Tibial artery (tissue), 4 donors: ENCODE results near the gene PTK7.
A peak's percentile ranks its signal among the peaks of the same experiment; 100 is the strongest.
"Not testable (repeated sequence)": the region's sequence is repeated elsewhere in the genome, so short reads cannot be mapped to it uniquely, and the experiment has no call there.

ENCODE experiments used
- DNase-seq, 2 donors: peaks; one replicate each; pipeline ENCODE4 v3.0.0-alpha.2; 2019
- H3K27ac ChIP-seq, 2 donors: fragments of 200-600 bp; sonication (generic) in 1 of 2; 1 replicate in 1 of 2; 2 replicates in 1 of 2; pipeline ENCODE4 v1.5.1; 2018 to 2019; ENCODE audit warnings: mild to moderate bottlenecking in 1 of 2
- H3K27me3 ChIP-seq, 2 donors: fragments of 200-600 bp; sonication (generic) in 1 of 2; one replicate each; pipeline versions ENCODE4 v1.5.1 to v1.6.0; 2016 to 2019
- H3K36me3 ChIP-seq, 3 donors: fragments of 200-600 bp; sonication (generic) in 2 of 3; one replicate each; pipeline ENCODE4 v1.5.1; 2016 to 2019; ENCODE audit warnings: mild to moderate bottlenecking in 2 of 3
- H3K4me1 ChIP-seq, 4 donors: fragments of 200-600 bp; sonication (generic) in 2 of 4; 1 replicate in 3 of 4; 2 replicates in 1 of 4; pipeline ENCODE4 v1.5.1; 2016 to 2019
- H3K4me3 ChIP-seq, 2 donors: fragments of 200-600 bp; sonication (generic) in 1 of 2; 1 replicate in 1 of 2; 2 replicates in 1 of 2; pipeline ENCODE4 v1.5.1; 2018 to 2019; ENCODE audit warnings: mild to moderate bottlenecking in 2 of 2
- H3K9me3 ChIP-seq, 3 donors: fragments of 200-600 bp; sonication (generic) in 1 of 3; one replicate each; pipeline ENCODE4 v1.5.1; 2016 to 2019
- intact Hi-C: fragments of 100-400 bp; cut with DNase I; formaldehyde crosslinking; loops from one replicate; pipeline ENCODE4 v1.15.0; 2023; ENCODE audit warnings: low total_unique reads
- TF ChIP-seq, protein P1 (sequence below), 2 experiments: fragments of 200-600 bp in 1 of 2; fragments of 450-650 bp in 1 of 2; IDR thresholded peaks; one replicate each; pipeline ENCODE4 v1.5.1; 2017 to 2019; ENCODE audit warnings: antibody characterized with exemption in 2 of 2, mild to moderate bottlenecking in 1 of 2, moderate library complexity in 1 of 2

The PTK7 gene

DNA sequence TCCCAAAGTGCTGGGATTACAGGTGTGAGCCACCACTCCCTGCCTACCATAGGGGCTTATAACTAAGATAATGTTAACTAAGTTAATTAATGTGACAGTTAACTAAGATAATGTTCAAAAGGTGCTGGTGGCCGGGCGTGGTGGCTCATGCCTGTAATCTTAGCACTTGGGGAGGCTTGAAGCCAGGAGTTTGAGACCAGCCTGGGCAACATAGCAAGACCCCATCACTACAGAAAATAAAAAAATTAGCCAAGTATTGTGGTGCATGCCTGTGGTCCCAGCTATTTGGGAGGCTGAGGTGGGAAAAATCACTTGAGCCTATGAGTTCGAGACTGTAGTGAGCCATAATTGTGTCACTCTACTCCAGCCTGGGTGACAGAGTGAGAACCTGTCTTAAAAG lies 62.2 kb downstream of the PTK7 start:
- no peaks in the 10 kb centered on the region for H3K9me3 ChIP-seq
- H3K27me3 ChIP-seq = no peaks in the 10 kb centered on the region
- H3K27ac ChIP-seq = no peak overlapping the region
- intact Hi-C loops = loop anchor here (10.0 kb wide), 1 partner anchor 63 kb away; the partner anchor contains the start of gene PTK7
- DNase-seq = no peak
- no peak overlapping the region for H3K4me3 ChIP-seq
- TF ChIP-seq, protein P1, sequence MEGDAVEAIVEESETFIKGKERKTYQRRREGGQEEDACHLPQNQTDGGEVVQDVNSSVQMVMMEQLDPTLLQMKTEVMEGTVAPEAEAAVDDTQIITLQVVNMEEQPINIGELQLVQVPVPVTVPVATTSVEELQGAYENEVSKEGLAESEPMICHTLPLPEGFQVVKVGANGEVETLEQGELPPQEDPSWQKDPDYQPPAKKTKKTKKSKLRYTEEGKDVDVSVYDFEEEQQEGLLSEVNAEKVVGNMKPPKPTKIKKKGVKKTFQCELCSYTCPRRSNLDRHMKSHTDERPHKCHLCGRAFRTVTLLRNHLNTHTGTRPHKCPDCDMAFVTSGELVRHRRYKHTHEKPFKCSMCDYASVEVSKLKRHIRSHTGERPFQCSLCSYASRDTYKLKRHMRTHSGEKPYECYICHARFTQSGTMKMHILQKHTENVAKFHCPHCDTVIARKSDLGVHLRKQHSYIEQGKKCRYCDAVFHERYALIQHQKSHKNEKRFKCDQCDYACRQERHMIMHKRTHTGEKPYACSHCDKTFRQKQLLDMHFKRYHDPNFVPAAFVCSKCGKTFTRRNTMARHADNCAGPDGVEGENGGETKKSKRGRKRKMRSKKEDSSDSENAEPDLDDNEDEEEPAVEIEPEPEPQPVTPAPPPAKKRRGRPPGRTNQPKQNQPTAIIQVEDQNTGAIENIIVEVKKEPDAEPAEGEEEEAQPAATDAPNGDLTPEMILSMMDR (IDR thresholded peaks at IDR 0.05) = no peak
- H3K4me1 ChIP-seq = peaks cover 0 to 3% (median 1%) of the 10 kb centered on the region in 4 donors
- peaks cover 0 to 18% (median 0%) of the 10 kb centered on the region in 3 donors for H3K36me3 ChIP-seq

DNA sequence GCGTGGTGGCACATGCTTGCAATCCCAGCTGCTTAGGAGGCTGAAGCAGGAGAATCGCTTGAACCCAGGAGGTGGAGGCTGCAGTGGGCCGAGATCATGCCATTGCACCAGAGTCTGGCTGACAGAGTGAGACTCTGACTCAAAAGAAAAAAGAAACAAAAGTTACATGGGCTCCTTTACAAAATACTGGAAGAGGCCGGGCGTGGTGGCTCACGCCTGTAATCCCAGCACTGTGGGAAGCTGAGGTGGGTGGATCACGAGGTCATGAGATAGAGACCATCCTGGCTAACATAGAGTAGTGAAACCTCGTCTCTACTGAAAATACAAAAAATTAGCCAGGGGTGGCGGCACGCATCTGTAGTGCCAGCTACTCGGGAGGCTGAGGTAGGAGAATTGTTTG lies 63.9 kb downstream of the PTK7 start:
- intact Hi-C loops = loop anchor here (10.0 kb wide), 1 partner anchor 65 kb away; the partner anchor contains the start of gene PTK7
- H3K4me1 ChIP-seq = peaks cover 0 to 11% (median 5%) of the 10 kb centered on the region in 4 donors
- not testable (repeated sequence) for H3K27ac ChIP-seq, H3K9me3 ChIP-seq, DNase-seq, H3K4me3 ChIP-seq, H3K27me3 ChIP-seq
- H3K36me3 ChIP-seq = peaks cover 0 to 18% (median 0%) of the 10 kb centered on the region in 3 donors

DNA sequence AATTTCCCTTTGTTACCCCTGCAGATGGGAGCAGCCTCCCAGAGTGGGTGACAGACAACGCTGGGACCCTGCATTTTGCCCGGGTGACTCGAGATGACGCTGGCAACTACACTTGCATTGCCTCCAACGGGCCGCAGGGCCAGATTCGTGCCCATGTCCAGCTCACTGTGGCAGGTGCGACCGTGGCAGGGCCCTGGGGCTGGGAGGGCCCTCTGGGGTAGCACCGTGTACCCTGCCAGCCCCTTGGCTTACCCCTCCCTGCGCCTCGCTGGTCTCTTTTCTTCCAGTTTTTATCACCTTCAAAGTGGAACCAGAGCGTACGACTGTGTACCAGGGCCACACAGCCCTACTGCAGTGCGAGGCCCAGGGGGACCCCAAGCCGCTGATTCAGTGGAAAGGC lies 65.5 kb downstream of the PTK7 start:
- no peak overlapping the region for H3K4me3 ChIP-seq
- peaks cover 0 to 18% (median 0%) of the 10 kb centered on the region in 3 donors for H3K36me3 ChIP-seq
- no peaks in the 10 kb centered on the region for H3K9me3 ChIP-seq
- intact Hi-C loops = loop anchor here (2.0 kb wide), 1 partner anchor 241 kb away; no protein-coding TSS in a partner anchor
- H3K27ac ChIP-seq = no peak overlapping the region
- no peaks in the 10 kb centered on the region for H3K27me3 ChIP-seq
- TF ChIP-seq, protein P1 (IDR thresholded peaks at IDR 0.05) = no peak
- DNase-seq = no peak
- peaks cover 0 to 11% (median 5%) of the 10 kb centered on the region in 4 donors for H3K4me1 ChIP-seq

DNA sequence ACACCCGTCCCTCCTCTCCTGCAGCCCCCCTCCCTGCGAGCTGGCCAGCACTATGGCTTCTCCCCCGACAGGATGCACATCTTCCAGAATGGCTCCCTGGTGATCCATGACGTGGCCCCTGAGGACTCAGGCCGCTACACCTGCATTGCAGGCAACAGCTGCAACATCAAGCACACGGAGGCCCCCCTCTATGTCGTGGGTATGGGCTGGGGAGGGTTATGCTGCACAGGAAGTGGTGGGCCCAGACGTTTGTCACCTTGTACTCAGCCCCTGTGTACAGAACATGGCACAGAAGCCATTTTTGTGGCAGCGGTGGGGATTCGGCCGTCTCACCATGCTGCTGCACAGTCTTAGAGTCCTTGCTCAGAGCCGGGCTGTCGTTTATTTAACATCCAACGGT lies 66.0 kb downstream of the PTK7 start:
- intact Hi-C loops = loop anchor here (2.0 kb wide), 1 partner anchor 241 kb away; no protein-coding TSS in a partner anchor
- Histone ChIP-seq H3K4me3 (no peak overlapping the region), H3K36me3 (peaks cover 0 to 18% (median 0%) of the 10 kb centered on the region in 3 donors), H3K27me3 (no peaks in the 10 kb centered on the region), H3K9me3 (no peaks in the 10 kb centered on the region), H3K4me1 (peaks cover 0 to 11% (median 5%) of the 10 kb centered on the region in 4 donors), H3K27ac (no peak overlapping the region)
- TF ChIP-seq, protein P1 (IDR thresholded peaks at IDR 0.05) = no peak
- no peak for DNase-seq

DNA sequence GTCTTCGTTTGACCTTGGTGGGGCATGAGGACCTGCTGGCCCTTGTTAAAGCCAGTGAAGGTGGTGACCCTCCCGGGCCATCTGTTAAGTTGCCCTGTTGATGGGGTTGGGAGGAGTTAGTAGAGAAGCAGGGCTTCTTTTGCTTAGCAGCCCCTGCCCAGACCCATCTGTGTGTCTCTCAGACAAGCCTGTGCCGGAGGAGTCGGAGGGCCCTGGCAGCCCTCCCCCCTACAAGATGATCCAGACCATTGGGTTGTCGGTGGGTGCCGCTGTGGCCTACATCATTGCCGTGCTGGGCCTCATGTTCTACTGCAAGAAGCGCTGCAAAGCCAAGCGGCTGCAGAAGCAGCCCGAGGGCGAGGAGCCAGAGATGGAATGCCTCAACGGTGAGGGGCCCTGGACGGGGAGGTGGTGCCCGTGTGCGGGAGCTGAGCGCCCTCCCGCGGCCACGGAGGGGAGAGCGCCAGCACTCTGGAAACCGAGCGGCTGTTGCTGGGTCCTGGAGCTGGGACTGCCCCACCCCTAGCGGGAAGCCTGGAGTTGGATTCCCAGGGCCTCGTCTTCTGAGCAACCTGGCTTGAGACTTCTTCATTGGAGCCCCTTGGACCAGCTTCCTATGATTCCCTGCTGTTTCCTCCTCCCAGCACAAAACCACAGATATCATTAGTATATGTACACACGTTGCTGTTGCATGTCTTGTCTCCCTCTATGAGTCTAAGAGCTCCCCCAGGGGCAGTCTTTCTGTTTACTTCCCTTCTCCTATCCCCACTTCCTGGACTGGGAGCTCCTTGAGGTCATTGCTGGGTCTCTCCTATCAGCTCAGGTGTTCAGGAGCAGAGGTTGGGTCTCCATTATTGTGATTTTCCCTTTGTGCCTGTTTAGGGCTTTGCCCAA lies 67.4 kb downstream of the PTK7 start:
- TF ChIP-seq, protein P1 (IDR thresholded peaks at IDR 0.05) = peak; percentile 93 to 96
- Histone ChIP-seq H3K36me3 (peaks cover 0 to 18% (median 0%) of the 10 kb centered on the region in 3 donors), H3K27ac (peak overlapping the region; percentile 39 to 41), H3K4me3 (no peak overlapping the region), H3K4me1 (peaks cover 0 to 11% (median 5%) of the 10 kb centered on the region in 4 donors), H3K27me3 (no peaks in the 10 kb centered on the region), H3K9me3 (no peaks in the 10 kb centered on the region)
- intact Hi-C loops = loop anchor here (2.0 kb wide), 1 partner anchor 243 kb away; no protein-coding TSS in a partner anchor
- DNase-seq = peak; percentile 79 to 91

DNA sequence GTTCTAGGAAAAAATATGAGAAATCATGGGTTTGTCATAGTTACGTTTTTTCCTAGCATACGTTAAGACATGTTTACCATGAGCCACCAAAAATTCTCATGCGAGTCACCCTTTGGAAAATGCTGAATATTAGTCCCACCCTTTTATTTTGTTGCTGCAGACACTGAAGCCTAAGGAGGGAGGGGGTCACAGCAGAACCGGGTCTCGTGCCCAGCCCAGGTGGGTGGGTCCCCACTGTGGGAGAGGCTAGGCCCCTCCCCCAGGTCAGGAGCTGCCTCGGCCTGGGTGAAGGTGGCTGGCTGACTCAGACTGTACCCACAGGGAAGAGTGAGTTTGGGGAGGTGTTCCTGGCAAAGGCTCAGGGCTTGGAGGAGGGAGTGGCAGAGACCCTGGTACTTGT lies 68.8 kb downstream of the PTK7 start:
- no peak for DNase-seq
- Histone ChIP-seq H3K4me3 (no peak overlapping the region), H3K27ac (no peak overlapping the region), H3K27me3 (no peaks in the 10 kb centered on the region), H3K4me1 (peaks cover 0 to 11% (median 5%) of the 10 kb centered on the region in 4 donors), H3K9me3 (no peaks in the 10 kb centered on the region), H3K36me3 (peaks cover 0 to 7% (median 0%) of the 10 kb centered on the region in 3 donors)
- intact Hi-C loops = no loop called here
- TF ChIP-seq, protein P1 (IDR thresholded peaks at IDR 0.05) = no peak
